Esophagus (tissue), 2 donors: ENCODE results near the gene ARSB. TPM values are rescaled to one million over a fixed set of nuclear protein-coding genes. Genes with fewer than 3 reads are reported as not detected.

Experiments used
- H3K27ac ChIP-seq, 2 donors: one replicate each; pipeline ENCODE4 v1.5.1; 2013; ENCODE audit warnings: low read depth in 2 of 2, mild to moderate bottlenecking in 2 of 2, inconsistent platforms in 1 of 2, low read length in 1 of 2, moderate library complexity in 1 of 2
- H3K27me3 ChIP-seq, 2 donors: one replicate each; pipeline ENCODE4 v1.6.1; 2013; ENCODE audit warnings: low read length in 2 of 2, control low read depth in 1 of 2, mild to moderate bottlenecking in 1 of 2; ENCODE audit not compliant: insufficient read depth in 2 of 2, control insufficient read depth in 1 of 2
- H3K36me3 ChIP-seq, 2 donors: one replicate each; pipeline ENCODE4 v1.6.1; 2013; ENCODE audit warnings: low read length in 1 of 2; ENCODE audit not compliant: control insufficient read depth in 2 of 2, insufficient read depth in 2 of 2
- H3K4me1 ChIP-seq, 2 donors: one replicate each; pipeline ENCODE4 v1.6.1; 2013; ENCODE audit warnings: low read length in 1 of 2; ENCODE audit not compliant: control insufficient read depth in 2 of 2, insufficient read depth in 2 of 2
- H3K4me3 ChIP-seq, 2 donors: one replicate each; pipeline ENCODE4 v1.5.1; 2013; ENCODE audit warnings: low read length in 2 of 2, mild to moderate bottlenecking in 2 of 2, low read depth in 1 of 2, moderate library complexity in 1 of 2
- H3K9me3 ChIP-seq, 2 donors: one replicate each; pipeline ENCODE4 v1.6.1; 2013; ENCODE audit warnings: mild to moderate bottlenecking in 2 of 2, low read depth in 1 of 2, low read length in 1 of 2, moderate library complexity in 1 of 2; ENCODE audit not compliant: control insufficient read depth in 2 of 2, insufficient read depth in 1 of 2
- WGBS, 2 donors: extraction: QIAGEN DNeasy Blood & Tissue Kit; methylation state at CpG; one replicate each; pipeline ENCODE4 v1.1.7; 2013; 5-methylcytosine and 5-hydroxymethylcytosine counted together
- polyA plus RNA-seq, 2 donors: library from polyadenylated mRNA; stranded (reverse); fragments of 200-250 nt; gene quantifications; one replicate each; pipeline ENCODE4 v1.2.3, GENCODE V29; 2013
- donor health status: healthy with polysubstance abuse.
- donor health status: Bipolar disorder and iron deficiency.

ARSB gene
- polyA plus RNA-seq, 2 donors = 0.61 to 1.7 TPM

DNA sequence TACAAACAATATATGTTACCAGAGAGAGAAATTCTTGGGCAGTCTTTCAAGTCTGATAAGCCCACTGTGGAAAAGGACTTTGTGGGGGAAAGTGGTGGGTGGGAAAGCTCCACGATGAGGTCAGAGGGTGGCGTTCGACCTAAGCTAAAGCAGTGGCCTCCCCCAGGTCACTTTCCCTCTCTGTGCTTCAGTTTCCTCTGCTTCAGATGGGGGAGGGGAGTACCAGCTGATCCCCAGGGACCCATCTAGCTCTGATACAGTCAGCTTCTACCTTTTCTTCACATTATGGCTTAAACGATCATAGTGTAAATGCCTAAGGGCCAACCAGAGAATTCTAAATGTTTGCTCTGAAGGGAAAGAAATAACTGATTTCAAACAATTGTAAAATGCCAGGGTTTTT lies 36.6 kb upstream of the ARSB start:
- Histone ChIP-seq H3K27me3 (no peaks in the 10 kb centered on the region), H3K27ac (no peak overlapping the region), H3K4me1 (no peaks in the 10 kb centered on the region), H3K4me3 (no peak overlapping the region), H3K36me3 (no peaks in the 10 kb centered on the region), H3K9me3 (no peaks in the 10 kb centered on the region)
- WGBS, 2 donors = 46 to 51% methylated on average over 4 of the region's 4 CpGs

DNA sequence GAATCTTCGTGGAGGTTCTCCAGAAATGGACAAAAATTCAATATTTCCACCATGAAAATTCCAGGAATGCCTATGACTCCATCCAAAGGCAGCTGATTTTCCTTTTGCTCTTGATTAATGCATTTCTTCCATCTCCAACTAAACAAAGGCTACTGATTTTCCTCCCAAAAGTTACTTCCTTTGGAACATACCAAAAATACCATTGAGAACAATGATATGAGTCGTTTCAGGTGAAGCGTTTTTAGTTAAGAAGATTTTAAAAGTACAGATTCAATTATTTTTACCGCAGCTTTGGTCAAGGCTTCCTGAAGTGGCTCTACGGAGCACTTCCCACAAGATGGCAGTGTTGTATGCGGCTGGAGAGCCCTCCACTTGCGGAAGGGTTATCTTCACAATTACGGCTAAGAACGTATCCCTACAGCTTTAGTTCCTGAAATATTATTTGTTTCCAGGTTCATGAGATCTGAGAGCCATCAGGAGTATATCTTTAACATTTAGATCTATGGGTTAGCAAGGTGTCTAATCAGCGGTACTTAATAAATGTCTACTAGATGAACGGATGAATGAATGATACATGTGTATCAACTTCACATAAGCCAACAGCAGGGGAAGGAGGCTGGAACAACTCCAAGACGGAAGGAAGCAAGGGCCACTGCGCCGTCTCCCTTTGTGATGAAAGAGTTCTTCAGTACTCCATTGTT lies 35.9 kb upstream of the ARSB start:
- WGBS, 2 donors = 11 to 17% methylated on average over 14 of the region's 14 CpGs
- no peak overlapping the region for H3K27ac ChIP-seq
- H3K4me3 ChIP-seq = no peak overlapping the region

DNA sequence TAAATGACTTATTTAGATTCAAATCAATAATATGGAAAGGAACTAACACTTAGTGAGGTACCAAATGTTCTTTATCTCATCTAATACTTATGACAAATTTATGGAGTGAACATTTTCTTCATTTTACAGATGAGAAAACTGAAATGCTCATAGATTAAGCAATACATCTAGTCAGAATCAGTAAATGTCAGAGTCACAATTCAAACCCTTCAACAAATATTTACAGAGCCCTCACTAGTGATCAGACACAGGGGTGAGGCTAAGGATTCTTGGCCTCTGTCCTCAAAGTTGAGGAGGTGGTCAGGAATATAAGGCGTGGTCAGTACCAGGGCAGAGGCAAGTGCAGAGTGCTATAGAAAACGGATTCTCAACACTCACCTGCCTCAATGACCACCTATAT lies 29.5 kb upstream of the ARSB start:
- no peak overlapping the region for H3K27ac ChIP-seq
- peaks cover 0 to 3% of the 10 kb centered on the region in 2 donors for H3K9me3 ChIP-seq
- H3K4me1 ChIP-seq = no peaks in the 10 kb centered on the region
- 84 to 94% methylated on average over 2 of the region's 2 CpGs for WGBS, 2 donors
- no peaks in the 10 kb centered on the region for H3K27me3 ChIP-seq
- no peak overlapping the region for H3K4me3 ChIP-seq
- H3K36me3 ChIP-seq = no peaks in the 10 kb centered on the region

More for the DNA sequence above, 35.9 kb upstream of the ARSB start:
- no peaks in the 10 kb centered on the region for H3K9me3 ChIP-seq
- no peaks in the 10 kb centered on the region for H3K36me3 ChIP-seq
- no peaks in the 10 kb centered on the region for H3K27me3 ChIP-seq
- no peaks in the 10 kb centered on the region for H3K4me1 ChIP-seq

DNA sequence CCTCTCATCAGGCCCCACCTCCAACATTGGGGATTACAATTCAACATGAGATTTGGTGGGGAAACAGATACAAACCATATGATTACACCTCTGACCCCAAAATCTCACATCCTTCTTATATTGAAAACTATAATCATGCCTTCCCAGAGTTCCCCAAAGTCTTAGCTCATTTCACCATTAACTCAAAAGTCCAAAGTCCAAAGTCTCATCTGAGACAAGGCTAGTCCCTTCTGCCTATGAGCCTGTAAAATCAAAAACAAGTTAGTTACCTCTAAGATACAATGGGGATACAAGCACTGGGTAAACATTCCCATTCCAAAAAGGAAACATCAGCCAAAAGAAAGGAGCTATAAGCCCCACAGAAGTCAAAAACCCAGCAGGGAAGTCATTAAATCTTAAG lies 26.8 kb upstream of the ARSB start:
- H3K27me3 ChIP-seq = no peaks in the 10 kb centered on the region

DNA sequence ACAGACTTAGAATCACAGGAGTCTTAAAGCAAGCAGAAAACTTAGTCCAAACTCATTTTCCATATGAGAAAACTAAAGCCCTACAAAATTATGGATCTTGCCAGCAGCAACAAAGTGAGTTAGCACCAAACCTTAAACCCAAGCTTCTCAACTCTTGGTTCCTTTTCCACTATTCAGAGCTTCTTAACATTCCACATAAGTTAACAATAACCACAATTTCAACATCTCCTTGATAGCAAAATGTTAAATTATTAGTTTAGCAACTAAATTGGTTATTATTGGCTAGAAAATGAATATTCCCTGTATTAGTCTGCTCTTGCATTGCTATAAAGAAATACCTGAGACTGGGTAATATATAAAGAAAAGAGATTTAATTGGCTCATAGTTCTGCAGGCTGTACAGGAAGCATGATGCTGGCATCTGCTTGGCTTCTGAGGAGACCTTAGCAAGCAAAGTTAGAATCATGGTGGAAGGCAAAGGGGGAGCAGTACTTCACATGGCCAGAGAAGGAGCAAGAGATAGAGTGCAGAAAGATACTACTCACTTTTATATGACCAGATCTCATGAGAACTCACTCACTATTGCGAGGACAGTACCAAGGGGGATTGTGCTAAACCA lies 26.2 kb upstream of the ARSB start:
- WGBS, 2 donors = 89 to 98% methylated on average over 1 of the region's 1 CpG
- Histone ChIP-seq H3K27me3 (no peaks in the 10 kb centered on the region), H3K4me3 (no peak overlapping the region), H3K4me1 (no peaks in the 10 kb centered on the region), H3K9me3 (peaks cover 0 to 3% of the 10 kb centered on the region in 2 donors), H3K27ac (no peak overlapping the region), H3K36me3 (no peaks in the 10 kb centered on the region)

More for the DNA sequence above, 26.8 kb upstream of the ARSB start:
- peaks cover 0 to 3% of the 10 kb centered on the region in 2 donors for H3K9me3 ChIP-seq
- H3K4me1 ChIP-seq = no peaks in the 10 kb centered on the region
- H3K4me3 ChIP-seq = no peak overlapping the region
- no peaks in the 10 kb centered on the region for H3K36me3 ChIP-seq
- H3K27ac ChIP-seq = no peak overlapping the region

DNA sequence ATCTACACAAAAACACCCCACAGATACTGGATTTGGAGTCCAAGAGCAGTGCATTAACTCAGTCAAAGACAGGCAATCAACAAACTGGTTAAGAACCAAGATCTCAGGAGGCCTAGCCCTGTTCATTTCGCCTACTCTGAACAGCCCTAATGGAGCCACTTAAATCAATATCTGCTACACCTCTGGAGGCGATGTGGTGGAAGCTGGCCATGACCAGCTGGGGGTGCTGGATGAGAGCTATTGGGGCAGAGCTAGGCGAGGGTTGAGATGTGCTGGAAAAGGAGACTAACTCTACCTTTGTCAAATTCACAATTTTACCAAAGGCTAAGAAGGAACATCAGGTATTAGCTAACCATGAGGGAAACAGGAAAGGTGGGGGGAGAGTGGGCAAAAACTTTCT lies 23.3 kb upstream of the ARSB start:
- no peak overlapping the region for H3K4me3 ChIP-seq
- no peaks in the 10 kb centered on the region for H3K27me3 ChIP-seq

DNA sequence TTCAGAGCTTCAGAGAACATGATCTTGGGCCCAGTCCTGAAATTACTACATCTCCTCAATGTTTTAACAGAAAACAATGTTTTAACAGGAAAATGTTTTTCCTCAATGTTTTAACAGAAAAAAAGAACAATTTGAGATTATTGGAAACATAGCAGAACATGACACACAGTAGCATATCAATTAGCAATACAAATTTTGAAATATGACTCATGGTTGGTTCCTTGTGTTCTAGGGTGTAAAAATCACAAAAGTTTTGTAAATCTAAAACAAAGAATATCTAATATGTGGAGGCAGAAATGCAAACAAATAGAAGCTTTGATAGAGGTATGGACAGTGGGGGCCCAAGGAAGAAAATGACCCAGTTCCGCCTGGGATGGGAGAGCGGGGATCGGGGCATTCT lies 22.8 kb upstream of the ARSB start:
- no peaks in the 10 kb centered on the region for H3K36me3 ChIP-seq
- no peaks in the 10 kb centered on the region for H3K4me1 ChIP-seq
- peaks cover 0 to 3% of the 10 kb centered on the region in 2 donors for H3K9me3 ChIP-seq
- no peaks in the 10 kb centered on the region for H3K27me3 ChIP-seq
- H3K27ac ChIP-seq = no peak overlapping the region
- 80 to 100% methylated on average over 3 of the region's 3 CpGs for WGBS, 2 donors
- no peak overlapping the region for H3K4me3 ChIP-seq

More for the DNA sequence above, 23.3 kb upstream of the ARSB start:
- Histone ChIP-seq H3K9me3 (peaks cover 0 to 3% of the 10 kb centered on the region in 2 donors), H3K36me3 (no peaks in the 10 kb centered on the region), H3K4me1 (no peaks in the 10 kb centered on the region), H3K27ac (no peak overlapping the region)
- WGBS, 2 donors = 85 to 92% methylated on average over 3 of the region's 3 CpGs

DNA sequence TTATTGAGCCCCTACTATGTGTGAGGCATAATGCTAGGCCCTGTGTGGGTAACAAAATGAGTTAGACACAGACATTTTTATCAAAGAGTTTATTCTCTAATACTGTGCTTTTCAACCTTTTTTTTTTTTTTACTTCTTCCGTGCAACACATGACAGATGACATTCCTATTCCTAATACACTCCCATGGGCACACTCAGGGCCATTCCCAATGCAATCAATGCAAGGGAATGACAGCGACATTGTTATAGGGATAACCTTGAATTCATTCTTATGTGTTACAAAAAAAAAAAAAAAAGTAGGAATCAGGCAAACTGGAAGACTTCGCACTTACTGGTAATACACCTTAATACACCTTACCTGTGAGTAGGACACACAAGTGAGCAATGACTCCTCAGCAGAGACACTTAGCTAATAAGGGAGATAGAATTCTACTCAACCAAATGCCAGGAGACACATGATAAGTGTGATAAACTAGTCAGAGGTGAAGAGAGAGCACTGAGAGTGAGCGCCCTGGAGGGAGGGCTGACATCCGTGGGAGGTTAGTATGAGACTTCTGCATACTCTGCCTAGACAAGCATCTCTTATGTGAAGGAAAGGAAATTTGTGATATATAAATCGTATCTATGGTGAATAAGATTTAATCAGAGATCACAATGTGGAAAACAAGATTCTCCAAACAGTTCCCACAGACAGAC lies 21.0 kb upstream of the ARSB start:
- Histone ChIP-seq H3K36me3 (no peaks in the 10 kb centered on the region), H3K27me3 (no peaks in the 10 kb centered on the region), H3K4me3 (no peak overlapping the region), H3K27ac (no peak overlapping the region), H3K9me3 (no peaks in the 10 kb centered on the region), H3K4me1 (no peaks in the 10 kb centered on the region)
- WGBS, 2 donors = 82 to 86% methylated on average over 6 of the region's 6 CpGs

DNA sequence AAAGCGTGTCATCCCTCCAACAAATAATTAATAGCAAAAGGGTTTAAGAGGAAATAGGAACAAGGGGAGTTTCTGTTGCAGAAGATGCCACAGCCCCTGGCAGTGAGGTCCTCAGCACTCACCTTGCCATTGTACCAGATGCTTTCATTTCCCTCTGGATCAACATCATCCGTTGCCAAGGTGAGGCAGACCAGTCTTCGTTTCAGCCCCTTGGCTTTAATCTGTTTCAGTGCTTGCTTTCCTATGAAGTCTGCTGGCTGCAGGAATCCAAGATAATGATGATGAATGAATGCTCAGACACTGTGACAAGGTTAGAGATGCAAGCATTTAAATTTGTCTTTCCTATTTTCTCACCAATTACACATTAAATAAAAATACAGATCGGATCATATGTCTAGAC lies 20.0 kb upstream of the ARSB start:
- WGBS, 2 donors = 67 to 71% methylated on average over 4 of the region's 4 CpGs
- Histone ChIP-seq H3K4me1 (no peaks in the 10 kb centered on the region), H3K27me3 (no peaks in the 10 kb centered on the region), H3K36me3 (no peaks in the 10 kb centered on the region), H3K27ac (no peak overlapping the region), H3K4me3 (no peak overlapping the region), H3K9me3 (no peaks in the 10 kb centered on the region)
